HCEC 1CT (cell line): ENCODE measurements around the gene SLC39A5.
"Not testable (repeated sequence)": the region's sequence is repeated elsewhere in the genome, so short reads cannot be mapped to it uniquely, and the experiment has no call there.

ENCODE experiments used
- DNase-seq: peaks from one replicate; pipeline ENCODE4 v3.0.0-alpha.2; 2017

SLC39A5 gene

GRCh38 chr12:56252649-56253048 is 22.8 kb downstream of the SLC39A5 start:
- no peak for DNase-seq

GRCh38 chr12:56253091-56253490 is 23.2 kb downstream of the SLC39A5 start:
- no peak for DNase-seq

GRCh38 chr12:56255671-56256070 is 25.8 kb downstream of the SLC39A5 start:
- DNase-seq, result no peak

GRCh38 chr12:56256326-56256960 is 26.6 kb downstream of the SLC39A5 start:
- DNase-seq, result peak; percentile 24

- no peak for DNase-seq
Measured at GRCh38 chr12:56257071-56257470, 27.2 kb downstream of the SLC39A5 start.

GRCh38 chr12:56257491-56258067 is 27.7 kb downstream of the SLC39A5 start:
- peak; percentile 19 for DNase-seq

- peak; percentile 83 for DNase-seq
Measured at GRCh38 chr12:56258068-56258819, 28.4 kb downstream of the SLC39A5 start, which contains the start of gene ANKRD52. Gene ANKRD52 (minus strand): TSS chr12:56258384. CDS start chr12:56258269, 115 bp downstream.

- no peak for DNase-seq
Measured at GRCh38 chr12:56258820-56259183, 29.0 kb downstream of the SLC39A5 start.

GRCh38 chr12:56260380-56260779 is 30.5 kb downstream of the SLC39A5 start:
- no peak for DNase-seq

- DNase-seq, result no peak
Measured at GRCh38 chr12:56260921-56261320, 31.1 kb downstream of the SLC39A5 start.

GRCh38 chr12:56261503-56262232 is 31.8 kb downstream of the SLC39A5 start:
- peak; percentile 89 for DNase-seq

GRCh38 chr12:56262955-56263354 is 33.1 kb downstream of the SLC39A5 start:
- DNase-seq, result not testable (repeated sequence)

- DNase-seq, result not testable (repeated sequence)
Measured at GRCh38 chr12:56266068-56266692, 36.3 kb downstream of the SLC39A5 start.

GRCh38 chr12:56266693-56267442 is 37.0 kb downstream of the SLC39A5 start, which contains the start of gene COQ10A:
Gene COQ10A (plus strand): TSS chr12:56266942. CDS start chr12:56267119, 177 bp downstream.
- peak; percentile 86 for DNase-seq

- no peak for DNase-seq
Measured at GRCh38 chr12:56267443-56268071, 37.7 kb downstream of the SLC39A5 start.

- DNase-seq, result peak; percentile 15
Measured at GRCh38 chr12:56271031-56271430, 41.2 kb downstream of the SLC39A5 start.

GRCh38 chr12:56272468-56272867 is 42.6 kb downstream of the SLC39A5 start:
- not testable (repeated sequence) for DNase-seq

GRCh38 chr12:56274299-56274698 is 44.4 kb downstream of the SLC39A5 start:
- DNase-seq, result no peak

- DNase-seq, result no peak
Measured at GRCh38 chr12:56278905-56279304, 49.1 kb downstream of the SLC39A5 start.

- no peak for DNase-seq
Measured at GRCh38 chr12:56280849-56281248, 51.0 kb downstream of the SLC39A5 start.

- DNase-seq, result no peak
Measured at GRCh38 chr12:56282030-56282429, 52.2 kb downstream of the SLC39A5 start.
